T-helper 1 cell treated with Interleukin-12 subunit alpha and Interleukin-12 subunit beta and Interleukin-4 antibody, amounts not matched to agents 30 μg/mL and 1 μg/mL, for 36 hours (primary cell): ENCODE data around the gene SMPX.

Experiments used
- H3K27ac Mint-ChIP-seq: one replicate; pipeline ENCODE4 v1.8.0; 2021; ENCODE audit warnings: mild to moderate bottlenecking, mixed read lengths
- H3K27me3 Mint-ChIP-seq: one replicate; pipeline ENCODE4 v1.8.0; 2021; ENCODE audit warnings: low read depth, mixed read lengths
- H3K36me3 Mint-ChIP-seq: one replicate; pipeline ENCODE4 v1.8.0; 2021; ENCODE audit warnings: low read depth, mixed read lengths
- H3K4me1 Mint-ChIP-seq: one replicate; pipeline ENCODE4 v1.8.0; 2021; ENCODE audit warnings: low read depth, mixed read lengths
- H3K4me3 Mint-ChIP-seq: one replicate; pipeline ENCODE4 v1.8.0; 2021; ENCODE audit warnings: mild to moderate bottlenecking, moderate library complexity, mixed read lengths
- H3K9me3 Mint-ChIP-seq: one replicate; pipeline ENCODE4 v1.8.0; 2021; ENCODE audit warnings: mixed read lengths

SMPX gene

DNA sequence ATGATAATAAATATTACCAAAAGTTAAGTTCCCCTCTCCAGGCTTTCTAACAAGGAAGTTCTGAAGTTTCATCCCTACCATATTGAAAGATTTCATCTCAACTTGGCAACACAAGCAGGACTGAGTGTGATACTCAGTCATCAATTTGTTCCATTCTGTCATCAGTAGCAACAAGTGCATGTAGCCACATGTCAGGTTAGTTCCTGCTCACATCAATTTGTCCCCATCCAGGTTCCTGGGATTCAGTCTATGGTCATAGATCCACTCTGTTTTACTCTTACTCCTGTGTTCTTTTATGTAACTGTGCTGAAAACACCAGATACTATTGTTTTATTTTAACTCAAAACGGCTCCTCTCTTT lies 22.2 kb downstream of the SMPX start:
- Mint-ChIP-seq H3K9me3 (no peaks in the 10 kb centered on the region), H3K36me3 (no peaks in the 10 kb centered on the region), H3K4me3 (no peak overlapping the region), H3K4me1 (no peaks in the 10 kb centered on the region), H3K27ac (no peak overlapping the region), H3K27me3 (no peaks in the 10 kb centered on the region)

DNA sequence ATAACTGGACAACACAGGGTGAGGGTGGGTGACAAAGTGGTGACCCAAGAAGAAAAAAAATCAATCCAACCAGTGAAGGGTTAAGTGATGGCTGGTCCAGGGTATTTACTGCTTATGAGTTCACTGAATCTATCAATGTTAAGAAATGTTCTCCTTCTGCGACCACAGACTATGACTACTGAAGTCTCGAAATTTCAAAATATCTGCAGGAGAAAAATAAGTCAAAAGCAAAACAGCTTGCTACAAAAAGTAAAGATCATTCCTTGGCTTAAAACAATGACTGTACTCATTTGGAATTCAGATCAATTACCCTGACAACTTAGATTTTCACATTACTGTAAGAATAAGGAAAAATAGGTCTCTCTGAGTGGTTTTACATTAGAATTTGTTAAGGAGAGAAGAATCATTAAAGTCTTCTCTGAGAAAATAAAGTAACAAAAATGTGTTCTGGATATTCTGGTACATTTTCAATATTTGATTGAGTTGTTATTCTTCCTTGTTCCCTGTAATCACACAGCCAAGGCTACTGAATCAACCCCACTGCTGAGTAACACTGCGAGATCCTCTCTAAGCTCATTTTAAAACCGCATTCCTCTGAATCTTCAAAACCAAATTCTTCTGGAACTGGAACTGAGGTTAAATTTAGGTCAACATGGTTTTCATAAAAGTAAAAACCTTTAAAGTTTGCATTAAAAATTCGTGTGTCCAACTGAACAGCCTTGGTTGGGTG lies 22.7 kb downstream of the SMPX start:
- H3K4me3 Mint-ChIP-seq = no peak overlapping the region
- H3K4me1 Mint-ChIP-seq = no peaks in the 10 kb centered on the region
- H3K27ac Mint-ChIP-seq = no peak overlapping the region
- no peaks in the 10 kb centered on the region for H3K27me3 Mint-ChIP-seq
- H3K36me3 Mint-ChIP-seq = no peaks in the 10 kb centered on the region
- H3K9me3 Mint-ChIP-seq = no peaks in the 10 kb centered on the region

DNA sequence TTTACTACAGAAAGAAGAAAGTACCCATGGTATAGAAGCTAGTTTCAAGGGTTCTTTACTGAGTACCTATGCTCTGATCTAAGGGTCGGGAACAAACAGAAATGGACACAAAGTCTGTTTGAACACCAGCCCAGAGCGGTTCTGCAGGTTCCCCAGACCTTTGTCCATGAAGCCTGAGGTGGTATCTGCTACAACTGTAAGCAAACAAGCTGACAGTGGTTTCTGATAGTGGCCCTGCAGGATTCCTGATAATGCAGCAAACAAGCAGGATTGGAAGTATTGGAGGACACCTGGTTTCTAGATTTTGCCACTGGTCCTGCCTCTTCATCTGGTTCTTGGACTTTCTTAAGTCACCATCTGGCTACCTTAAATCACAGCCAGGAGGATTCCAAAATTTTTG lies 23.7 kb downstream of the SMPX start:
- no peaks in the 10 kb centered on the region for H3K9me3 Mint-ChIP-seq
- no peak overlapping the region for H3K27ac Mint-ChIP-seq
- no peaks in the 10 kb centered on the region for H3K27me3 Mint-ChIP-seq
- H3K36me3 Mint-ChIP-seq = no peaks in the 10 kb centered on the region
- H3K4me1 Mint-ChIP-seq = no peaks in the 10 kb centered on the region
- H3K4me3 Mint-ChIP-seq = no peak overlapping the region

DNA sequence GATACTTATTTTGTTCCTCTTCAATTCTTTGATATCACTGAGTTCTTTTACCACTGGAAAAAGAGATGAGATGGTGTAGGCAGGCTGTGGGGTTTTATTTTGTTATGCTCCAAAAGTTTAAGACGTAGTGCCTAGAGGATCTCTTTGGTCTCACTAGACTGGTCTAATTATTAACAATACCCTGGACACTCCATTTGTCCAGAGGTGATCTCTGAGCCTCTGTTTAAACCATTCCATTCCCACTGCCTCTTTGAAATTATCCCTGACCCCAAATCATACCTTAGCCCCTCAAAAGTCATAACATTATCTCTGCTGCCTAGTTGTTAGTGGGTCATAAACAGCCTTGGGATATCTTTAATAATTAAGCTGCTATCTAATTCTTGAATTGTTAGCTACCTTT lies 24.2 kb downstream of the SMPX start:
- Mint-ChIP-seq H3K4me1 (no peaks in the 10 kb centered on the region), H3K27me3 (no peaks in the 10 kb centered on the region), H3K36me3 (no peaks in the 10 kb centered on the region), H3K9me3 (no peaks in the 10 kb centered on the region), H3K27ac (no peak overlapping the region), H3K4me3 (no peak overlapping the region)

DNA sequence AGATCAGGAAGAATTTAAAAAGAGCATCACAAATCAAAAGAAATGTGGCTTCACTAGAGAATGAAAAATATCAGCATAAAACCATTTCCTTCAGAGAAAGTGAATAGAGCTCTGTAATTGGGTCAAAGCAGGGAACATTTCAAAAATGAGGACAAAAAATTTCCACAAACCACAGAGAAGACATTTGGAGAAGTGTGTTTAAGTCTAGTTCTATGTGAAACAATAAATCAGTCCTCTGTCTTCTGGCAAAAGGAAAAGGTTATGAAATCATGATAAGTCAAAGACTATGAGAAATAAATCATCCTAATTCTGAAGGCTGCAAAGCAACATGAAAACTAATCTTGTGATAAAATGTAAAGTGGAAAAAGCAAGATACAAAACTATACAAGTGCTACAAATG lies 27.9 kb downstream of the SMPX start:
- no peaks in the 10 kb centered on the region for H3K27me3 Mint-ChIP-seq
- no peaks in the 10 kb centered on the region for H3K9me3 Mint-ChIP-seq
- H3K36me3 Mint-ChIP-seq = no peaks in the 10 kb centered on the region
- H3K4me1 Mint-ChIP-seq = no peaks in the 10 kb centered on the region
- no peak overlapping the region for H3K27ac Mint-ChIP-seq
- no peak overlapping the region for H3K4me3 Mint-ChIP-seq

DNA sequence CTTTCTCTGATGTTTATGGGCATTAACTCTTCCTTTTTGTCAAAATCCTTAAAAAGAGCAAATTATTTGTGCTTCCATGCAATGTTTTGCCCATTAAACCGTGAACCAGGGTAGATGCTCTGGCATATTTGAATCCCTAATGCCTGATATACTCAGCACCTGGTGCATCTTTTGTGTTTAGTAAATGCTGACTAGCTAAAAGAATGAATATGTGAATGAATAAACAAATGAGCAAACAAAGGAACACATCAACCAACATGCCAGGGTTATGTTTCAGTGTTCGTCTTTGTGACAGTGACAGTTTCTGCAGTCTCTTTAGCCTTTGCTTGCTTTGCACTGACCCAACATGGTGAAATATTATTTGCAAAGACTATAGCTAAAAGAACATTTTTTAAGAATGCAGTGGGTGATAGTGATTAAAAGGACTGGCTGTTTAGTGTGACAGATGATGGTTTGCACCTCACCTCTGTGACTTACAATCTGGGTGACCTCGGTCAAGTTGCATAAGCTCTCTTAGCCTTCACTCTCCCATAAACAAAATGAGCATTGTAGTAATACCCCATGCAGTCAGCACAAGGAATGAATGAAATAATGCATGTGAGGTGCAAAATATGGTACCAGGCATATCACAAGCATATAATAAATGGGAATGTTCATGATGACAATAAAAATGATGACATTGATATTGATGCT lies 29.5 kb downstream of the SMPX start:
- H3K4me1 Mint-ChIP-seq = no peaks in the 10 kb centered on the region
- H3K27me3 Mint-ChIP-seq = no peaks in the 10 kb centered on the region
- H3K4me3 Mint-ChIP-seq = no peak overlapping the region
- H3K36me3 Mint-ChIP-seq = no peaks in the 10 kb centered on the region
- H3K27ac Mint-ChIP-seq = no peak overlapping the region
- no peaks in the 10 kb centered on the region for H3K9me3 Mint-ChIP-seq

DNA sequence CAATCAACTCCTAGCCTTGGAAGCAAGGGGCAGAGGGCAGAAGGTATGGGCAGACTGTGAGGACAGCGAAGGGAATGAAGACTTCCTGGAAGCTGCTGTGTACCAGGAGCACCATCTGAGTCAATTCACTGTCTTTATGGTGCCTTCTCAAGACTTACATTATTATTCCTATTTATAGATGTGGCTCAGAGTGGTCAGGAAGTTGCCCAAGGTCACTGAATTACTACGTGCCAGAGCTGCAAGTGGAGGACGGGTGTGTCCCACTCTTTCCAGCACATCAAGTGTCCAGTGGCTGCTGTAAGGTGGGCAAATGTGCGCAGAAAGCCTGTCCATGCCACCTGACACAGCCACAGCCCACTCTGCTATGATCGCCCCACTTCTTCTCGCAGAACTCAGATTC lies 32.0 kb downstream of the SMPX start:
- Mint-ChIP-seq H3K36me3 (no peaks in the 10 kb centered on the region), H3K9me3 (no peaks in the 10 kb centered on the region), H3K27me3 (no peaks in the 10 kb centered on the region), H3K4me1 (no peaks in the 10 kb centered on the region), H3K4me3 (no peak overlapping the region), H3K27ac (no peak overlapping the region)

DNA sequence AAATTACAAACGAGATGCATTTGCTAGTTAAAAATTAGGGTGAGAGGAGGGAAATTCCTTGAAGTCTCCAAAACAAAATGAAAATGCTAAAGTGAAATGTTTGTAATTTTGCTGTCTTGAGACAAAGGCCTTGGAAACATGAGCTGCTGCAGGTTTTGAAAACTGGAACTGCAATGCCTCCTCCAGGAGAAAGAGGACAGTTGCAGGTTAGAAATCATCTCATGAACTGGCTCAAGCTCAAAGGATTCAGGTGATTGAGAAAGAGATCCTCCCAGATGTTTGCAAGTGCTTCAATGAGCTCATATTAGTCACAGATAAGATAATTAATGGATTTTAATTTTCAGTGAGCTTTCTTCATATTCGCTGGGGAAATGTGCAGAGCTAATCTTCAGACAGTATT lies 32.4 kb downstream of the SMPX start:
- Mint-ChIP-seq H3K4me1 (no peaks in the 10 kb centered on the region), H3K36me3 (no peaks in the 10 kb centered on the region), H3K27me3 (no peaks in the 10 kb centered on the region), H3K27ac (no peak overlapping the region), H3K4me3 (no peak overlapping the region), H3K9me3 (no peaks in the 10 kb centered on the region)

DNA sequence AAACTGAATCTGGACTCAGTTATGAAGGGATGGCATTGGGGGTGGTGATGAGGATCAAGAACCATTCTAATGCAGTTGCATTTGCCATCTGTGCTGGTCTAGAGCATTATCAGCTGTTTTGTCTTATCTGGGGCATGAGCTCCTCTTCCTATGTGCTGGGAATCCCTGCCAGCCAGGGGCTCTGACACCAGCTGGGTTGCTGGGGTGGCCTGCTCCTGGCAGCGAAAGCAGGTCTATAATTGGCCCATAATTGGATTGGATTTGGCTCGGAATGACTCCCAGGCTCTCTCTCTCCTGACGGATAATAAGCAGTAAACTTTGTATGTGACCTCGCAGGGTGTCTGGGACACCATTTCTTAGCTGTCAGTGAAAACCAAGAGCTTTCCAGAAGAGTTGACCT lies 34.1 kb downstream of the SMPX start:
- no peaks in the 10 kb centered on the region for H3K36me3 Mint-ChIP-seq
- H3K27ac Mint-ChIP-seq = no peak overlapping the region
- H3K4me1 Mint-ChIP-seq = no peaks in the 10 kb centered on the region
- no peak overlapping the region for H3K4me3 Mint-ChIP-seq
- H3K27me3 Mint-ChIP-seq = no peaks in the 10 kb centered on the region
- no peaks in the 10 kb centered on the region for H3K9me3 Mint-ChIP-seq

DNA sequence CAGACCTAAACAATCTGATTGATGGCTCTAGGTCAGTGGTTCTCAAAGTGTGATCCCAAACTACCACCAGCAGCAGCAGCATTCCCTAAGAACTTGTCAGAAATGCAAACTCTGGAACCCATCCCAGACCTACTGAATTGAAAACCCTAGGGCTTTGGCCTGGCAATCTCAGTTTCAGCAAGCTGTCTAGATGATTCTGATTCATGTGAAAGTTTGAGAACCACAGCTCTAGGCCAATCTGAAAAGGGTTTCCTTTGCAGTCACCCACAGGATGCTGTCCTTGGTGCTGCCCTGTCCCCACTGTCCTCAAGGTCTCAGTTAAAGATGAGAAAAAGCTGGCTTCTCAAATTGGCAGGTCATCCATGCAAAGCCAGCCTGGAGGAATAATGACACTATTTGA lies 34.8 kb downstream of the SMPX start:
- no peaks in the 10 kb centered on the region for H3K36me3 Mint-ChIP-seq
- H3K27me3 Mint-ChIP-seq = no peaks in the 10 kb centered on the region
- no peaks in the 10 kb centered on the region for H3K4me1 Mint-ChIP-seq
- H3K9me3 Mint-ChIP-seq = no peaks in the 10 kb centered on the region
- no peak overlapping the region for H3K27ac Mint-ChIP-seq
- no peak overlapping the region for H3K4me3 Mint-ChIP-seq

DNA sequence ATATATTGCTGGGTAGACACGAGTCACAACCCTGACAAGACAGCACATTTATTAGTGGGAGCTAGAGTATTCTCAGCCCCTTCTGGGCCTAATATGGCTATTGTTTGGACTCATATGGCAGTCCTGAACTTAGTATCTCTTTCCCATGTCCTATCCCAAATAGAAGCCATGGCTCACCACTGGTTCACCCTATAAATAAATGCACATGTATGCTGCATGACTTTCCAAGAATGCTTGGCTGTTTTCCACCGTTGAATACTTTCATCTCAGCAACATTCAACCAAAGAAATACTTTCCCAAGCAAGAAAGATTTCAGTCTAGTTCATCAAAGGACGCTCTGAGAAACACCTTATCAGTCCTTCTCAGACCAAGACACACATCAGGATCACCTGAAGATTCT lies 36.7 kb downstream of the SMPX start:
- Mint-ChIP-seq H3K9me3 (no peaks in the 10 kb centered on the region), H3K4me1 (no peaks in the 10 kb centered on the region), H3K27me3 (no peaks in the 10 kb centered on the region), H3K4me3 (no peak overlapping the region), H3K27ac (no peak overlapping the region), H3K36me3 (no peaks in the 10 kb centered on the region)

DNA sequence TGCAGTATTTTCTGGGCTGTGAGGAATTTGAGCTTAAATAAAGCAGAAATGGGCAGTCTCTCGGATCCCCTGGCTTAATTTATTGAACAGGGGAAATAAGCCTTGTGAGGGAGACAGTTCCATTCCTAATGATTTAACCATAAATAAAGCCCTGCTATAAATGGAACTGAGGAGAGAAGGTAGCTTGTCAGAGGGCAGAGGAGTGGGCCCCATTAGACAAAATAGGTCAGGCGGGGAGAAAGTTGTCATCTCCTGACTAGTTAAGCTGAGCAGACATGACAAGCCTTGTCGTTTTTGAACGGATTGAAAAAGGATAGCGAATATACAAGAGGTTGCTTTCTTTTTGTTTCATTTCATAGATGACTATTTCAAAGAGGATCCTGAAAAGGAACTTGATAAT lies 39.3 kb downstream of the SMPX start:
- no peak overlapping the region for H3K4me3 Mint-ChIP-seq
- no peaks in the 10 kb centered on the region for H3K27me3 Mint-ChIP-seq
- H3K36me3 Mint-ChIP-seq = no peaks in the 10 kb centered on the region
- H3K9me3 Mint-ChIP-seq = no peaks in the 10 kb centered on the region
- H3K4me1 Mint-ChIP-seq = no peaks in the 10 kb centered on the region
- H3K27ac Mint-ChIP-seq = no peak overlapping the region

DNA sequence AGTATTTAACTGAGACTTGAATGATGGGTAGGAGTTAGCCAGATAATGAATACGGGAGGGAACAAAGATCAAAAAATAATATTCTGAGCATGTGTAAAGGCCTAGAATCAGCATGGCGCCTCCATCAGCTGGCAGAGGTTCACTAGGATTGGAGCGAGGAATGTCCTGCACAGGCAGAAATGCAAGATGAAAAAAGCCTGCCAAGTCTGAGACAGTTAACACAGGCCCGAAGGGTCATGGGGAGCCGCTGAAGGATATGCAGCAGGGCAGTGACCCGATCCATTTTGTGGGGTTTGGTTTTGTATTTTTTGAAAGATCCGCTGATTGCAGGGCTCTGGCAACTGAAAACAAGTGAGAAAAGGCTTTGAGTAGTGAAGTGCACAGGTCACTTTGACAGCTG lies 40.1 kb downstream of the SMPX start:
- Mint-ChIP-seq H3K4me1 (no peaks in the 10 kb centered on the region), H3K9me3 (no peaks in the 10 kb centered on the region), H3K27ac (no peak overlapping the region), H3K4me3 (no peak overlapping the region), H3K27me3 (no peaks in the 10 kb centered on the region), H3K36me3 (no peaks in the 10 kb centered on the region)

DNA sequence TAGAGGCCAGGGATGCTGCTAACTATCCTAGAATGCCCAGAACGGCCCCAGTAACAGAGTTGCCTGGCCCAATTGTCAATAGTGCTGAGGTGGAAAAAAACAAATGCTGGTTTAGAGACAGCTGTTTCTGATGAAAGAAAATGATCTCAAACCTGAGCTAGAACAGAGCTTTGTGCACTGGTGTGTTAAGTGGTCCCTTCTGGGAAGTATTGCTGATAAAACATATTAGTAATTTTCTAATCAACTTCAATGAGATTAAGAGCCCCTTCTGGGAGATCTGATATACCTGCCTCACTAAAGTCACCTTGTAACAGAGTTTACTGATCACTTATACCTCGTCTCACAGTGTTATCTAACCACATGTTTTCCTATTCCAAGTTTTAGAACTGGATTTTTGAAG lies 42.1 kb downstream of the SMPX start:
- no peak overlapping the region for H3K27ac Mint-ChIP-seq
- no peaks in the 10 kb centered on the region for H3K27me3 Mint-ChIP-seq
- no peaks in the 10 kb centered on the region for H3K4me1 Mint-ChIP-seq
- H3K9me3 Mint-ChIP-seq = no peaks in the 10 kb centered on the region
- no peaks in the 10 kb centered on the region for H3K36me3 Mint-ChIP-seq
- H3K4me3 Mint-ChIP-seq = no peak overlapping the region

DNA sequence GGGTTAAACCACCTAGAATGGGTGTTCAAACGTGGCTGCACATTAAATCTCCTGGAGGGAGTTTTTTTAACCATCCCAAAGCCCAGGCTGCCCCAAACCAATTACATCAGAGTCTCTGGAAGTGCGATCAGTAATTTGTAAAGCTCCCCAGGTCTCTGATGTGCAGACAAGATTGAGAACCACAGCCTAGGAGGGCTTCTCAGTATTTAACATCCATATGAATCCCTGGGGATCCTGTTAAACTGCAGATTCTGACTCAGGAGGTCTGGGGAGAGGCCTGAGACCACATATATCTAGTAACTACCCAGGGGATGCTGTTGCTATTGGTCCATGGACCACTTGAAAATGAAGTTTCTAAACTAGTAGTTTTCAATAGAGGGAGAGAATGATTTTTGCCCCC lies 42.6 kb downstream of the SMPX start:
- Mint-ChIP-seq H3K27ac (no peak overlapping the region), H3K9me3 (no peaks in the 10 kb centered on the region), H3K4me1 (no peaks in the 10 kb centered on the region), H3K36me3 (no peaks in the 10 kb centered on the region), H3K4me3 (no peak overlapping the region), H3K27me3 (no peaks in the 10 kb centered on the region)

DNA sequence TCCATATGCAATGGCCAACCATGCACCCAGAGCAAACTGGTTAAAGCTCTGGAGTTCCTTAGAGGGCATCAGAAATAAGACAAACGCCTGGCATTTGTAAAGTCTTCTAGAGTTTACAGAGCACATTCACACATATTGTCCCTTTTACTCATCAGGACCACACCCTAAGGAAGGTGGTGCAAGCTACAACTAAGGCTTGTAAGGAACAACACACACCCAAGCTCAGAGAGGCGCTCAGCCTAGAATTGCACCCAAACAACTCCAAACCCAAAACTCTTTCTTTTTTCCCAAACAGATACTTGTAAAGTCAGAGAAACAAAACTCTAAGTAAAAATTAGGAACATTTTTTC lies 46.1 kb downstream of the SMPX start:
- H3K4me1 Mint-ChIP-seq = no peaks in the 10 kb centered on the region
- no peak overlapping the region for H3K27ac Mint-ChIP-seq
- H3K4me3 Mint-ChIP-seq = no peak overlapping the region
- H3K27me3 Mint-ChIP-seq = no peaks in the 10 kb centered on the region
- H3K9me3 Mint-ChIP-seq = no peaks in the 10 kb centered on the region
- no peaks in the 10 kb centered on the region for H3K36me3 Mint-ChIP-seq
